Adrenal gland (tissue), 5 donors: ENCODE data around the gene NUDT17.

Experiments
- CTCF ChIP-seq, 6 experiments: fragments of 450-650 bp in 4 of 6; fragments of 200-600 bp in 2 of 6; sonication (generic) in 1 of 6; IDR thresholded peaks; 1 replicate in 5 of 6; 2 replicates in 1 of 6; pipeline versions ENCODE4 v1.5.1 to v1.8.0; 2016 to 2021; ENCODE audit warnings: antibody characterized with exemption in 6 of 6, mild to moderate bottlenecking in 2 of 6, moderate library complexity in 1 of 6
- POLR2A ChIP-seq, 2 donors: fragments of 450-650 bp; IDR thresholded peaks; one replicate each; pipeline ENCODE4 v1.6.1; 2017; ENCODE audit warnings: antibody characterized with exemption in 2 of 2, mild to moderate bottlenecking in 2 of 2, moderate library complexity in 1 of 2
- donor health status: DM: no; HTN: no; CAD: no.

- TF ChIP-seq CTCF (IDR thresholded peaks at IDR 0.05) (no peak), POLR2A (IDR thresholded peaks at IDR 0.05) (no peak)
Measured at GRCh38 chr1:145858238-145858900, 12.9 kb downstream of the NUDT17 start.
